PFSK-1 (cell line): Measurements from ENCODE around the gene KRTAP3-3.

Experiments
- FOXP2 ChIP-seq: optimal IDR thresholded peaks from 2 replicates; pipeline ENCODE3; 2011; ENCODE audit warnings: borderline replicate concordance, control low read depth, inconsistent platforms; ENCODE audit not compliant: insufficient read depth; ENCODE audit errors: extremely low read length, extremely low read depth
- POLR2AphosphoS5 ChIP-seq: IDR thresholded peaks from 2 replicates; pipeline ENCODE4 v1.6.1; 2012; ENCODE audit warnings: low read depth, mild to moderate bottlenecking, control low read depth, low read length, moderate library complexity
- SIN3A ChIP-seq: IDR thresholded peaks from 2 replicates; pipeline ENCODE4 v1.6.1; 2012; ENCODE audit warnings: mild to moderate bottlenecking, low read length, moderate library complexity, borderline replicate concordance; ENCODE audit not compliant: insufficient read depth
- TAF1 ChIP-seq: IDR thresholded peaks from 2 replicates; pipeline ENCODE4 v1.6.1; 2012; ENCODE audit warnings: low read length, control low read depth, borderline replicate concordance; ENCODE audit not compliant: insufficient read depth
- TF ChIP-seq, protein P1 (sequence below), 2 experiments: IDR thresholded peaks; 2 replicates each; pipeline versions ENCODE4 v1.6.1 to v1.8.0; 2011 to 2012; ENCODE audit warnings: low read depth in 2 of 2, low read length in 2 of 2, control low read depth in 1 of 2, inconsistent platforms in 1 of 2, mild to moderate bottlenecking in 1 of 2, moderate library complexity in 1 of 2; ENCODE audit not compliant: insufficient read depth in 1 of 2

Gene KRTAP3-3

DNA sequence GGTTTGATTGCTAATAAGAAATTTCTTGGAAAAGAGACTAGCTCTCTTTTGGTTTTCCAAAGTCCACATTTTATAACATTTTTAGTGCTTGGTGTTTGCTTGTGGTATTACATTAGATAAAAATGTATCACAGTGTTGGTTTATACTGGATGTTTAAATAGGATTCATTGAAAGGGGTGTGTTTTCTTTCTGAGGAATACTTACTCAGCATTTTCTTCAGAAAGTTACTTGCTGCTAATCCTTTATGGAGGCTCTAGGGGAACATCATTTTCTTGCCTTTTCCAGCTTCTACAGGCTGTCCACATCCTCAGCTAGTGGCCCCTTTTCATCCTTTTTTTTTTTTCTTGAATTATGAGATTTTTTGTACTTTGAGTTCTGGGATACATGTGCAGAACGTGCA, 26.4 kb downstream of the KRTAP3-3 start:
- TF ChIP-seq SIN3A (no peak), FOXP2 (no peak), POLR2AphosphoS5 (no peak), TAF1 (no peak)
- TF ChIP-seq, protein P1, sequence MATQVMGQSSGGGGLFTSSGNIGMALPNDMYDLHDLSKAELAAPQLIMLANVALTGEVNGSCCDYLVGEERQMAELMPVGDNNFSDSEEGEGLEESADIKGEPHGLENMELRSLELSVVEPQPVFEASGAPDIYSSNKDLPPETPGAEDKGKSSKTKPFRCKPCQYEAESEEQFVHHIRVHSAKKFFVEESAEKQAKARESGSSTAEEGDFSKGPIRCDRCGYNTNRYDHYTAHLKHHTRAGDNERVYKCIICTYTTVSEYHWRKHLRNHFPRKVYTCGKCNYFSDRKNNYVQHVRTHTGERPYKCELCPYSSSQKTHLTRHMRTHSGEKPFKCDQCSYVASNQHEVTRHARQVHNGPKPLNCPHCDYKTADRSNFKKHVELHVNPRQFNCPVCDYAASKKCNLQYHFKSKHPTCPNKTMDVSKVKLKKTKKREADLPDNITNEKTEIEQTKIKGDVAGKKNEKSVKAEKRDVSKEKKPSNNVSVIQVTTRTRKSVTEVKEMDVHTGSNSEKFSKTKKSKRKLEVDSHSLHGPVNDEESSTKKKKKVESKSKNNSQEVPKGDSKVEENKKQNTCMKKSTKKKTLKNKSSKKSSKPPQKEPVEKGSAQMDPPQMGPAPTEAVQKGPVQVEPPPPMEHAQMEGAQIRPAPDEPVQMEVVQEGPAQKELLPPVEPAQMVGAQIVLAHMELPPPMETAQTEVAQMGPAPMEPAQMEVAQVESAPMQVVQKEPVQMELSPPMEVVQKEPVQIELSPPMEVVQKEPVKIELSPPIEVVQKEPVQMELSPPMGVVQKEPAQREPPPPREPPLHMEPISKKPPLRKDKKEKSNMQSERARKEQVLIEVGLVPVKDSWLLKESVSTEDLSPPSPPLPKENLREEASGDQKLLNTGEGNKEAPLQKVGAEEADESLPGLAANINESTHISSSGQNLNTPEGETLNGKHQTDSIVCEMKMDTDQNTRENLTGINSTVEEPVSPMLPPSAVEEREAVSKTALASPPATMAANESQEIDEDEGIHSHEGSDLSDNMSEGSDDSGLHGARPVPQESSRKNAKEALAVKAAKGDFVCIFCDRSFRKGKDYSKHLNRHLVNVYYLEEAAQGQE (IDR thresholded peaks at IDR 0.05; ENCODE audit: insufficient read depth in 1 of 2, low read depth in 2 of 2, low read length in 2 of 2): no peak

DNA sequence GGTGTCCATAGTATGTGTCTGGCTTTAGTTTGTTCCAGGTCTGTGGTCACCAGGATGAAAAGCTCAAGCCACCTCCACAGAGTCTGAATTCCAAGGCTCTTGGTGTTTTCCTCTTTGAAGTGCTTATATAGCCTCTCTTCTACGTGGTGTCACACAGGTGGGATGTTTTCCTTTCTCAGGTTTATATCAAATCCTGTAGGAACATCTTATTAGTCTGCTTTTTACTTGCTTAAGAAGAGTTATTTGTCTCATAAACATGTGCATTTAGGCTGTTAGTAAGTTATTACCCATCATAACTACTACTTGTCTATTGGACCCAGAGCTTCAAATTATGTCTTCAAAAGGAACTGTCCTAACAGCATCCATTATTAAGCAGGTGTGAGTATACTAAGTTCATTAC, 27.1 kb downstream of the KRTAP3-3 start, which contains the start of gene KRT39:
TSS of gene KRT39 (minus strand) at position 101 of the 400 bp plus-strand sequence. CDS start at position 9, 92 bp downstream.
- TF ChIP-seq POLR2AphosphoS5: no peak
- TF ChIP-seq SIN3A: no peak
- no peak for TF ChIP-seq TAF1
- no peak for TF ChIP-seq FOXP2
- TF ChIP-seq, protein P1 (IDR thresholded peaks at IDR 0.05; ENCODE audit: insufficient read depth in 1 of 2, low read depth in 2 of 2, low read length in 2 of 2): no peak

DNA sequence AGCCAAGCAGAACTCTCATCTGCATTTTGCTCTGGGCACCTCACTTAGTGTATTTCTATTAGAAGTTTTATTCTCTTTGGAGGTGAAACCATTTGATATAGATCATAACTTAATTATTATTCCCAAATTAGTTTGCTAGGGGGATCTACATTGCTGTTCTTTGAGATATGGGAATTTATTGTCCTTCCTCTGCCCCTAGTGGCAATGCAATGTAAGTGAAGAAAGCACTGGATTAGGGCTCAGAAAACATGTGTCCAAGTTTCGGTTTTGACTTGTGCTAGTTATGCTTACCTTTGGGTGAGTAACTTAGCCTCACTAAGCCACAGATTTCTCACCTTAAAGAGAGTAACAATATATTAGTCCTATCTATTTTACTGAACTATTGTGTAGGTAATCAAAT, 30.1 kb downstream of the KRTAP3-3 start:
- TF ChIP-seq, protein P1 (IDR thresholded peaks at IDR 0.05; ENCODE audit: insufficient read depth in 1 of 2, low read depth in 2 of 2, low read length in 2 of 2): no peak
- TF ChIP-seq SIN3A: no peak
- TF ChIP-seq TAF1: no peak
- no peak for TF ChIP-seq FOXP2
- TF ChIP-seq POLR2AphosphoS5: no peak

DNA sequence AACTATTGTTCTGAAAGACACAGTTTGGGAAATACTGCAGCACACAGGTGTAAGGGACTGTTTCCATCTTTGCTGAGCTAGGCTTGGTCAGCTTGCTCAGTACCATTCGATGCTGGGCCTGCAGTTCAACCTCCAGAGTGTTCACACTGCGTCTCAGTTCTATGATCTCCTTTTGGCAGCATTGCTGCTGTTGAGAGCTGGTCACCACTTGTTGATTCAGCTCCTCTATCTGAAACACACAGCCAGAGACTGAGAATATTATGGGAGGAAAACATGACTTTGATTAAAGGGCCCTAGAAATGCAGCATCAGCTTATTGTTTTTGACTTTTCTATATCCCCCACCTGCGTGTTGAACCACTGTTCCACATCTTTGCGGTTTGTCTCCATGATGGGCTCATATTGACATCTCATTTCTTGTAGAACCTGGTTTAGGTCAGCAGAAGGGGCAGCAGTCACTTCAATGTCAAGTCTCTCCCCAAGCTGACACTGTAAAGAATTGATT, 31.9 kb downstream of the KRTAP3-3 start:
- TF ChIP-seq TAF1 (no peak), POLR2AphosphoS5 (no peak), FOXP2 (no peak), SIN3A (no peak)
- TF ChIP-seq, protein P1 (IDR thresholded peaks at IDR 0.05; ENCODE audit: insufficient read depth in 1 of 2, low read depth in 2 of 2, low read length in 2 of 2): no peak

DNA sequence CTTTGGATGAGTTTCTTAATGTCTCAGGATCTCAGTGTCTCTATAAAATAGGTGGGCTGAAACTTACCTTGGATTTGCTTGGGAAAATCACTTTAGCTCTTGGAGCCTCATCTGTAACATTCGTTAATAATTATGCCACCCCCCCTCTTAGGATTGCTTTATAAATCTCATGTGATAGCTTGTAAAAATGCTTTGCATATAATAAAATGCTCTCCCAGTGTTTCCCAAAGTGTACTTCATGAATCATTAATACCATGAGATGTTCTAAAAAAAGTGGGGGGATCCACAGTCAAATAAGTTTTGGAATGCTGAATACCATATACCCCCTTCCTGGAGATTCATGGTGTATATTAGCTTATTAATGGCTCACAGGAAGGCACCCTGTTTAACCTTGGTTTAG, 32.4 kb downstream of the KRTAP3-3 start:
- TF ChIP-seq FOXP2: no peak
- no peak for TF ChIP-seq SIN3A
- no peak for TF ChIP-seq POLR2AphosphoS5
- no peak for TF ChIP-seq TAF1
- TF ChIP-seq, protein P1 (IDR thresholded peaks at IDR 0.05; ENCODE audit: insufficient read depth in 1 of 2, low read depth in 2 of 2, low read length in 2 of 2): no peak
